NCI-H82 treated with DMSO at 0.1 percent for 48 hours (cell line): Measurements from ENCODE around the gene PRPF8.
"Not testable (repeated sequence)": the region's sequence is repeated elsewhere in the genome, so short reads cannot be mapped to it uniquely, and the experiment has no call there.

Source experiments
- DNase-seq: peaks from one replicate; lab custom pipeline; 2025; ENCODE audit not compliant: unreplicated experiment; lab: John Stamatoyannopoulos, UW

PRPF8 gene

GRCh38 chr17:1684378-1685189 is at the start of gene PRPF8:
Gene PRPF8, minus strand, starts transcription at chr17:1684867. Its CDS starts 296 bp downstream, at chr17:1684571.
- peak; percentile 97 for DNase-seq

GRCh38 chr17:1733759-1734158 is 49.1 kb upstream of the PRPF8 start:
- DNase-seq = no peak

GRCh38 chr17:1732833-1733321 is 48.2 kb upstream of the PRPF8 start:
- no peak for DNase-seq

- DNase-seq = no peak
Observed at GRCh38 chr17:1732241-1732832, 47.7 kb upstream of the PRPF8 start.

GRCh38 chr17:1731194-1731506 is 46.5 kb upstream of the PRPF8 start:
- DNase-seq = no peak

- peak; percentile 25 for DNase-seq
Observed at GRCh38 chr17:1730326-1731193, 45.9 kb upstream of the PRPF8 start.

- no peak for DNase-seq
Observed at GRCh38 chr17:1729966-1730325, 45.3 kb upstream of the PRPF8 start.

GRCh38 chr17:1727876-1728630 is 43.4 kb upstream of the PRPF8 start:
- no peak for DNase-seq

GRCh38 chr17:1727258-1727789 is 42.7 kb upstream of the PRPF8 start:
- no peak for DNase-seq

GRCh38 chr17:1726626-1727257 is 42.1 kb upstream of the PRPF8 start:
- DNase-seq = no peak

- no peak for DNase-seq
Observed at GRCh38 chr17:1725642-1726511, 41.2 kb upstream of the PRPF8 start.

GRCh38 chr17:1724869-1725641 is 40.4 kb upstream of the PRPF8 start:
- DNase-seq = no peak

- DNase-seq = peak; percentile 43
Observed at GRCh38 chr17:1724351-1724868, 39.7 kb upstream of the PRPF8 start, which contains the start of gene WDR81. Gene WDR81, plus strand, starts transcription at chr17:1724704. Its CDS starts 256 bp downstream, at chr17:1724960.

GRCh38 chr17:1722022-1722421 is 37.4 kb upstream of the PRPF8 start:
- DNase-seq = not testable (repeated sequence)

GRCh38 chr17:1720856-1721386 is 36.3 kb upstream of the PRPF8 start:
- DNase-seq = peak; percentile 45

GRCh38 chr17:1718362-1719165 is 33.9 kb upstream of the PRPF8 start:
- no peak for DNase-seq
